Measurements from ENCODE around the gene MRPL43.
"Not testable (repeated sequence)": the region's sequence is repeated elsewhere in the genome, so short reads cannot be mapped to it uniquely, and the experiment has no call there.

The MRPL43 gene

DNA sequence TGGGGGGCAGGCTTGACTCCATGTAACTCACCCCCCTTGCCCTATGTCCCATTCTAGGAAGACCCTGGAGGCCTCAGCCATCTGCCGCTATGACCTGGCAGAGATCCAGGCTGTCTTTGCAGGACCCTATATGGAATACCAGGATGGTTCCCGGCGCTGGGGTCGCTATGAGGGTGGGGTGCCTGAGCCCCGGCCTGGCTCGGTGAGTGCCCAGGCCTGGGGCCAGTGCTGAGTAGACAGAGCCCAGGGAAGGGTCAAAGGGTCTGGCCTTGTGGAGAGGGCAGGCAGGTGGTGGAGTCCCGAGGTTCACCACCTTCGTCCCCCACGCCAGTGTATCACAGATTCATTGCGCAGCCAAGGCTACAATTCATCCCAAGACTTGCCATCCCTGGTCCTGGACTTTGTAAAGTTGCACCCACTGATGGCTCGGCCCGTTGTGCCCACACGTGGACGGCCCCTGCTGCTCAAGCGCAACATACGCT lies 7.5 kb downstream of the MRPL43 start:
- Histone ChIP-seq H3K27ac (ENCODE audit: low read depth, low read length) (no peak overlapping the region), H3K9me3 (ENCODE audit: control insufficient read depth, insufficient read depth, low read depth, low read length) (no peaks in the 10 kb centered on the region), H3K36me3 (ENCODE audit: control insufficient read depth, insufficient read depth, low read length) (peaks cover 44% of the 10 kb centered on the region), H3K4me1 (ENCODE audit: control insufficient read depth, insufficient read depth, low read length) (no peaks in the 10 kb centered on the region), H3K9ac (ENCODE audit: low read length) (no peak overlapping the region), H3K27me3 (ENCODE audit: control insufficient read depth, insufficient read depth, low read length) (no peaks in the 10 kb centered on the region), H3K4me3 (ENCODE audit: low read depth, low read length) (no peak overlapping the region)

DNA sequence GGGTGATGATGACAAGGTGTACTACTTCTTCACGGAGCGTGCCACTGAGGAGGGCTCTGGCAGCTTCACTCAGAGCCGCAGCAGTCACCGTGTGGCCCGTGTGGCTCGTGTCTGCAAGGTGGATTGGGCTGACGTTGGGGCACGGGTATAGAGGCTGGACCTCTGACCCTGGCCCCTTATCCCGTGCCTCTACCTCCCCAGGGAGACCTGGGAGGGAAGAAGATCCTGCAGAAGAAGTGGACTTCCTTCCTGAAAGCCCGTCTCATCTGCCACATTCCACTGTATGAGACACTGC lies 8.4 kb downstream of the MRPL43 start:
- peaks cover 42% of the 10 kb centered on the region for H3K36me3 ChIP-seq (ENCODE audit: control insufficient read depth, insufficient read depth, low read length)
- no peaks in the 10 kb centered on the region for H3K9me3 ChIP-seq (ENCODE audit: control insufficient read depth, insufficient read depth, low read depth, low read length)
- H3K27me3 ChIP-seq (ENCODE audit: control insufficient read depth, insufficient read depth, low read length): no peaks in the 10 kb centered on the region
- H3K9ac ChIP-seq (ENCODE audit: low read length): no peak overlapping the region
- H3K4me3 ChIP-seq (ENCODE audit: low read depth, low read length): no peak overlapping the region
- H3K4me1 ChIP-seq (ENCODE audit: control insufficient read depth, insufficient read depth, low read length): no peaks in the 10 kb centered on the region
- no peak overlapping the region for H3K27ac ChIP-seq (ENCODE audit: low read depth, low read length)

DNA sequence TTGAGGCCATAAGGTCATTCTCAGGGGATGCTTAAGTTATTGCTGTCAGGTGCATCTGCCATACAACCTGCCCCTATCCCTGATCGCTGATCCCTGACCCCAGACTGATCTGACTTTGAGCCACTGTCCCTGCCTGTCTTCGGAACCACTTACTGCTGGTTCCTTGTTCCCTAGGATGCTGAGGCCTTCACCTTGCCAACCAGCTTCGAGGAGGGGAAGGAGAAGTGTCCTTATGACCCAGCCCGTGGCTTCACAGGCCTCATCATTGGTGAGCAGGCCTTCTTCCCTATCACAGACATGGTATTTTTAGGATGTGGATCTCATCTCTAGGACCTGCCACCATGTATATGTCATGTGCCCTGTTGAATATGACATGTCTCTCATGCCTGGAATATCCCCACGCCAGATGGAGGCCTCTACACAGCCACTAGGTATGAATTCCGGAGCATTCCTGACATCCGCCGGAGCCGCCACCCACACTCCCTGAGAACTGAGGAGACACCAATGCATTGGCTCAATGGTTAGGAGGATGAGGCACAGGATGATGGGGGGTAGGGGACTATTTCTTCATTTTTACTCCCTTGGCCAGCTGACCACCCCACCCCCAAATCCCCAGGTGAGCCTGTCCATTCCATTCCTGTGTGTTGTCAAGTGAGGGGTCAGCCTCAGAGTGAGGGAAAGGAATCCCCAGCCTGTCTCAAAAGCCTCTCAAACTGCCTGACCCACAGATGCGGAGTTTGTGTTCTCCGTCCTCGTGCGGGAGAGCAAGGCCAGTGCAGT lies 9.0 kb downstream of the MRPL43 start:
- Histone ChIP-seq H3K4me1 (ENCODE audit: control insufficient read depth, insufficient read depth, low read length) (no peaks in the 10 kb centered on the region), H3K36me3 (ENCODE audit: control insufficient read depth, insufficient read depth, low read length) (peaks cover 41% of the 10 kb centered on the region), H3K27ac (ENCODE audit: low read depth, low read length) (no peak overlapping the region), H3K4me3 (ENCODE audit: low read depth, low read length) (no peak overlapping the region), H3K9me3 (ENCODE audit: control insufficient read depth, insufficient read depth, low read depth, low read length) (no peaks in the 10 kb centered on the region), H3K9ac (ENCODE audit: low read length) (no peak overlapping the region), H3K27me3 (ENCODE audit: control insufficient read depth, insufficient read depth, low read length) (no peaks in the 10 kb centered on the region)

DNA sequence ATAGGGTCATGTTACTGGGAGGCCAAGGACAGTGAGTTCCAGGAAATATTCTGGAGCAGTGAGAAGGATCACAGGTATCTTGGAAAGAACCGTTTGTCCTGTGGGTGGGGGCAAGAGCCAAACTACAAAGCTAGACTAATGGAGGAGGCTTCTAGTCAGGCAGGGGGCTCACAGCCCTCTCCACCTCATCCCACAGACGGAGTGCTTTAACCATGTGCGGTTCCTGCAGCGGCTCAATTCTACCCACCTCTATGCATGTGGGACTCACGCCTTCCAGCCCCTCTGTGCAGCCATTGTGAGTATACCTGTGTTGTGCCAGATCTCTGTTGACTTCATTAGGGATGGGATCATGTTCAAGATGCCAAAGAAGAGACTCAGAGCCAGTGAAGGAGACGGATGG lies 9.9 kb downstream of the MRPL43 start:
- no peak overlapping the region for H3K4me3 ChIP-seq (ENCODE audit: low read depth, low read length)
- peaks cover under 1% of the 10 kb centered on the region; the same call in 1 of the 2 replicates for H3K4me1 ChIP-seq (ENCODE audit: control insufficient read depth, insufficient read depth, low read length)
- peaks cover 34% of the 10 kb centered on the region for H3K36me3 ChIP-seq (ENCODE audit: control insufficient read depth, insufficient read depth, low read length)
- no peaks in the 10 kb centered on the region for H3K27me3 ChIP-seq (ENCODE audit: control insufficient read depth, insufficient read depth, low read length)
- H3K9me3 ChIP-seq (ENCODE audit: control insufficient read depth, insufficient read depth, low read depth, low read length): no peaks in the 10 kb centered on the region
- H3K9ac ChIP-seq (ENCODE audit: low read length): no peak overlapping the region
- no peak overlapping the region for H3K27ac ChIP-seq (ENCODE audit: low read depth, low read length)

DNA sequence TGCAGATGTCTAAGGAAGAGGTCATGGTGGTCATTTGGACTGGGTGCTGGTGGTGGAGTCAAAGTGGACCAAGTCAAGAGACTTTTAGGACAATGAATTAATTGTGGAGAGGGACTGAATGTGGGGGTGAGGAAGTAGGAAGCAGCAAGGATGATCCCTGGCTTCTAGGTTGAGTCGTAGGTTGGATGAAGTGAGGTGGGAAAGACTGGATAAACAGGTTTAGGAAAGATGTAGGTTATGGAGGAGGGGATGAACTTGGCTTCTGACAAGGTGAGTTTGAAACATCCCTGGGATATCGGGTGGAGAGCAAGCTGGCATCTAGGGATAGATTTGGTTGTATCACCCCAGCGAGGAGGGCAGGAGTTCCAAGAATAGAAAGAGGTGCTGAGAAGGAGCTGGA lies 10.4 kb downstream of the MRPL43 start:
- no peaks in the 10 kb centered on the region for H3K27me3 ChIP-seq (ENCODE audit: control insufficient read depth, insufficient read depth, low read length)
- no peak overlapping the region for H3K4me3 ChIP-seq (ENCODE audit: low read depth, low read length)
- no peaks in the 10 kb centered on the region for H3K9me3 ChIP-seq (ENCODE audit: control insufficient read depth, insufficient read depth, low read depth, low read length)
- H3K4me1 ChIP-seq (ENCODE audit: control insufficient read depth, insufficient read depth, low read length): peaks cover 6% of the 10 kb centered on the region; the same call in 1 of the 2 replicates
- peaks cover 34% of the 10 kb centered on the region for H3K36me3 ChIP-seq (ENCODE audit: control insufficient read depth, insufficient read depth, low read length)
- H3K9ac ChIP-seq (ENCODE audit: low read length): no peak overlapping the region
- no peak overlapping the region for H3K27ac ChIP-seq (ENCODE audit: low read depth, low read length)

DNA sequence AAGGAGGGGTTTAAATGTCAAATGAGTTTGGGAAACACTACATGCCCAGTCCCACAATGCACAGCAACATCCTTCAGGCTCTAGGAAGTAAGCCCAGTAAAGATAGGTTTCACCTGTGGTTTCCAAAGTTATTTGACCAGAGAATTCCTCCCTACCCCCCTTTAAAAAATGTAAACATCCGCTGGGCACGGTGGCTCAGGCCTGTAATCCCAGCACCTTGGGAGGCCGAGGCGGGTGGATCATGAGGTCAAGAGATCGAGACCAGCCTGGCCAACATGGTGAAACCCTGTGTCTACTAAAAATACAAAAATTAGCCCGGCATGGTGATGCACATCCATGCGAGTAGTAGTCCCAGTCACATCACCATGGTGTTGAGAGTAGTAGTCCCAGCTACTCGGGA lies 11.9 kb downstream of the MRPL43 start:
- H3K9me3 ChIP-seq (ENCODE audit: control insufficient read depth, insufficient read depth, low read depth, low read length); H3K27ac ChIP-seq (ENCODE audit: low read depth, low read length); H3K4me3 ChIP-seq (ENCODE audit: low read depth, low read length); H3K27me3 ChIP-seq (ENCODE audit: control insufficient read depth, insufficient read depth, low read length); H3K9ac ChIP-seq (ENCODE audit: low read length): not testable (repeated sequence)
- H3K36me3 ChIP-seq (ENCODE audit: control insufficient read depth, insufficient read depth, low read length): peaks cover 22% of the 10 kb centered on the region
- peaks cover 18% of the 10 kb centered on the region for H3K4me1 ChIP-seq (ENCODE audit: control insufficient read depth, insufficient read depth, low read length)

DNA sequence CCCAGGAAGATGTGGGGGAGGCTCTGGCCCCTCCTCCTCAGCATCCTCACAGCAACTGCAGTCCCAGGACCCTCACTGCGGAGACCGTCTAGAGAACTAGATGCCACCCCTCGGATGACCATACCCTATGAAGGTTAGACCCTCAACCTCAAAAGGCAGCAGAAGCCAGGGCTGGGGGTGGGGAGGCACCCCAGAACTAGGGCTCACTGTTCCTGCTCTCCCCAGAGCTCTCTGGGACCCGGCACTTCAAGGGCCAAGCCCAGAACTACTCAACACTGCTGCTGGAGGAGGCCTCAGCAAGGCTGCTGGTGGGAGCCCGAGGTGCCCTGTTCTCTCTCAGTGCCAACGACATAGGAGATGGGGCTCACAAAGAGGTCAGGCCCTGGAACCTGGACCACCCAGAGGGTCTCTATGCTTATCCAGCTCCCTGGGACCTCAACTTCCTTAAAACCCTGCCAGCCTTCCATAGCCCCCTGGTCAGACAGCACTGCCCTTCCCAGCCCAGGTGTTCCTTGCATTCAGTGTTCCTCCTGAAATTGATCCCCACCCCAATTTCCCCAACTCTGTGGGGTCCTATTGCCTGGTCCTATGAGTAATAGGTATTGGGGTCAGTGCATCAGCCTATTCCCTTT lies 14.3 kb downstream of the MRPL43 start:
- H3K9me3 ChIP-seq (ENCODE audit: control insufficient read depth, insufficient read depth, low read depth, low read length): no peaks in the 10 kb centered on the region
- H3K27ac ChIP-seq (ENCODE audit: low read depth, low read length): no peak overlapping the region
- H3K36me3 ChIP-seq (ENCODE audit: control insufficient read depth, insufficient read depth, low read length): peaks cover under 1% of the 10 kb centered on the region; the same call in 1 of the 2 replicates
- H3K4me3 ChIP-seq (ENCODE audit: low read depth, low read length): no peak overlapping the region
- peaks cover 5% of the 10 kb centered on the region; the same call in 1 of the 2 replicates for H3K27me3 ChIP-seq (ENCODE audit: control insufficient read depth, insufficient read depth, low read length)
- no peak overlapping the region for H3K9ac ChIP-seq (ENCODE audit: low read length)
- H3K4me1 ChIP-seq (ENCODE audit: control insufficient read depth, insufficient read depth, low read length): peaks cover 26% of the 10 kb centered on the region

DNA sequence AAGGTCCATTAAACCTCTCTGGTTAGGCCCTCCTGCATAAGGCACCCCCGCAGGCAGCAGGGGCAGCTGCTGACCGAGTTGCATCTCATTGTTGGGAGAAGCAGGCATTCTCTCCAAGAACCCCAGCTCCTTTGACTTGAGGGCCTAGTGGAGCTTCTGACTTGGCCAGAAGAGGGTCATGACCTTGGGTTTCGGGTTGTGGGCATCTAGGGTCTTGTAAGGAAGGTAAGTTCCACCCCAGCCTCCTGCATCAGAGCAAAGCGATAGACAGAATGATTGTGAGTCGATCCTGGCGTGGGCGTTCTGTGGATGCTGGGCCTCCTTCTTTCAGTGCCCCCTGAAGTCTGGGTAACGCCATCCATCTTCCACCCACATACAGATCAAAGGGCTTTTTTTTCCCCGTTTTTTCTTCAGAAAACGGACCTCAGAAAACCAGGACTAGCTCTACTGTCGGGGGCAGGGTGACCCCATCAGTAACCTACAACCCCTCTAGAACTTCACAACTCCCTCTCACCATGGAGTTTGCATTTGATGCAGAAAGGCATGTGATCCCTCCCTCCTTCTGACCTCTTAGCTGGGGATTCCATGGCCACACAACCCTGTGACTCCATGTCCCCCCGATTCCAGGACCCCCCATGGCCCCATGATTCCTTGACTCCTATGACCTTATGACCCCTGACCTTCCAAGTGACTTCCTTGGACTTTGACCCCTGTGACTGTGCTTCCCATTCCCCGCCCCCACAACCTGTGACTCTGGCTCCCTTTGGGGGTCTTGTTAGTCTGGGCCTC lies 15.0 kb downstream of the MRPL43 start:
- Histone ChIP-seq H3K36me3 (ENCODE audit: control insufficient read depth, insufficient read depth, low read length) (no peaks in the 10 kb centered on the region; the same call in 1 of the 2 replicates), H3K4me1 (ENCODE audit: control insufficient read depth, insufficient read depth, low read length) (peaks cover 26% of the 10 kb centered on the region), H3K4me3 (ENCODE audit: low read depth, low read length) (no peak overlapping the region), H3K9ac (ENCODE audit: low read length) (no peak overlapping the region), H3K9me3 (ENCODE audit: control insufficient read depth, insufficient read depth, low read depth, low read length) (no peaks in the 10 kb centered on the region), H3K27ac (ENCODE audit: low read depth, low read length) (no peak overlapping the region), H3K27me3 (ENCODE audit: control insufficient read depth, insufficient read depth, low read length) (peaks cover 5% of the 10 kb centered on the region; the same call in 1 of the 2 replicates)

DNA sequence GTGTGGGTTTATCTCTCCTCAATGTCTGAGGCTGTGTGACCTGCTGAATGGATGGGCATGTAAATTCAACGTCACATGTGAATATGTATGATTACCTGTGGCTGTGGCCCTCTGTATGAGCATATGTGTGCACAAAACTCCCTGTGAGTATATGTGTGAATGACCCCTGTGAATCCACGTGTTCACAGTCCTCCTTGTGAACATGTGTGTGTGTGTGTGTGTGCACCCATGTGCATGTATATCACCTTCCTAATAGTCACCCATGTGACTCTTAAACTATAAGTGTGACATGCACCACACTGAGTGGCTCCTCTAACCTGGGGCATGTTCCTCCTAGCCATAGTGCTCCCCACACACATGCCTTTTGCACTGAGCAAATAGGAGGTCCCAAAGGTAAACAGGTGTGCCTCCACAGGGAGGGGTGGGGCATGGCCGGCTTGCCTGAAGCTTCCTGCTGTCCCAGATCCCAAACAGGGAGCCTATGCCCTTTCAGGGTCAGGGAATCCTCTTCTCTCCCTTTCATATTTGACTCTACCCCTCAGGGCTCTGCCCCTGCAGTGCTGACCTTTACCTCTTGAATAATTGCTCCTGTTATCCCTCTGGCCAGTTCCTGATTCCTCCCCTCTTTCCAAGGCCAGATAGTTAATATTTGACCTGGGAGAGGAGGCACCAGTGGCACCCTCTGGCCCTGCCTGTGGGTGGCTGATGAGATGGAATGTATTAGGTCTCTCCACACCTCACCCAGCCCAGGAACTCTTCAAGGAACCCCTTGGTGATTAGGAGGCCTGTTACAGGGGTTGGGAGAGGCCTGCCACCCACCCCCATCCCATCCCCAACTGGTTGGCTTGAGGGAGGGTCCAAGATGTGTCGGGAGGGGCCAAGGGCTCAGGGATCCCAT lies 16.1 kb downstream of the MRPL43 start:
- no peak overlapping the region for H3K27ac ChIP-seq (ENCODE audit: low read depth, low read length)
- peaks cover 5% of the 10 kb centered on the region; the same call in 1 of the 2 replicates for H3K27me3 ChIP-seq (ENCODE audit: control insufficient read depth, insufficient read depth, low read length)
- H3K36me3 ChIP-seq (ENCODE audit: control insufficient read depth, insufficient read depth, low read length): no peaks in the 10 kb centered on the region; the same call in 1 of the 2 replicates
- H3K9me3 ChIP-seq (ENCODE audit: control insufficient read depth, insufficient read depth, low read depth, low read length): no peaks in the 10 kb centered on the region
- H3K4me1 ChIP-seq (ENCODE audit: control insufficient read depth, insufficient read depth, low read length): peaks cover 26% of the 10 kb centered on the region
- no peak overlapping the region for H3K4me3 ChIP-seq (ENCODE audit: low read depth, low read length)
- no peak overlapping the region for H3K9ac ChIP-seq (ENCODE audit: low read length)

DNA sequence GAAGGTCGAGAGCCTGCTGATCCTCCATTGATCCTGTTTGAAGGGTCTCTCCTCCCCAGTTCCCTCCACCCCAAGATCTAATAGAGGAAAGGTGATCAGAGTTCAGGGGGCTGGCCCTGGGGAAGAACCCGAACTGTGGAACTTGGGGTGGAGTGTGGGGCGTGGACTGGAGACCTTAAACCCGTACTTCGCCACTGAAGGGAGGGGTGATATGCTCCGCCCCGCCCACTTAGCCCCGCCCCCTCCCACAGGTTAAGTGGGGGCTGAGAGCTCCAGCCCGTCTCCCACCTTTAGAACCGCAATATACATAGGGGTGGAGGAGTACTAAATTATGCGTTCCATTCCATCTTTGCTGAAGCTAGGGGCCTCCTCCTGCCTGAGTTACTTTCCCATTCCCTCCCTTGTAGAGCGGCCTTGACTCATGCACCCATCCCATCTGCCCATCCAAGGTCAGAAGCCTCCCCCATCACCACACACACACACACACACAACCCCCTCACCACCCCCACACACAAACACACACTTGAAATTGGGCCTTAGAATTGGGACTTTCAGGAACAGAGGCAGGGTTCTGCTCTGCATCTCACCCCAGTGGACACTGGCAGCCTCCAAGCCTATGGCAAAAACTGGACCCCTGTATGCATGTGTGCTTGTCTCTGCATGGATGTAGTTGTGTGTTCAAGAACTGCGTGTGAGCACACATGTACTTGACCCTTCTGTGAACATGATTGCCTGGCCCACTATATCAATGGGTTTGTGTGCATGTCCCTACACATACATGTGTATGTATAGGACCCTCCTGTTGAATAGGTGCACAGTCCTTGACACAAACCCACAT lies 17.0 kb downstream of the MRPL43 start:
- peaks cover 5% of the 10 kb centered on the region; the same call in 1 of the 2 replicates for H3K27me3 ChIP-seq (ENCODE audit: control insufficient read depth, insufficient read depth, low read length)
- H3K4me3 ChIP-seq (ENCODE audit: low read depth, low read length): peak overlapping the region; percentile 71
- H3K9ac ChIP-seq (ENCODE audit: low read length): no peak overlapping the region
- H3K4me1 ChIP-seq (ENCODE audit: control insufficient read depth, insufficient read depth, low read length): peaks cover 26% of the 10 kb centered on the region
- H3K27ac ChIP-seq (ENCODE audit: low read depth, low read length): no peak overlapping the region
- H3K36me3 ChIP-seq (ENCODE audit: control insufficient read depth, insufficient read depth, low read length): 0 out of 2 replicates have a peak, but pooled peaks cover 5% of the 10 kb centered on the region
- H3K9me3 ChIP-seq (ENCODE audit: control insufficient read depth, insufficient read depth, low read depth, low read length): no peaks in the 10 kb centered on the region

All from HUES6 (cell line).